ENCODE measurements around the gene HAUS3. TPM values are rescaled to one million over a fixed set of nuclear protein-coding genes. Genes with fewer than 3 reads are reported as not detected.

HAUS3 gene
- total RNA-seq, 1 experiment from 2014 or later, result 17.3 TPM

DNA sequence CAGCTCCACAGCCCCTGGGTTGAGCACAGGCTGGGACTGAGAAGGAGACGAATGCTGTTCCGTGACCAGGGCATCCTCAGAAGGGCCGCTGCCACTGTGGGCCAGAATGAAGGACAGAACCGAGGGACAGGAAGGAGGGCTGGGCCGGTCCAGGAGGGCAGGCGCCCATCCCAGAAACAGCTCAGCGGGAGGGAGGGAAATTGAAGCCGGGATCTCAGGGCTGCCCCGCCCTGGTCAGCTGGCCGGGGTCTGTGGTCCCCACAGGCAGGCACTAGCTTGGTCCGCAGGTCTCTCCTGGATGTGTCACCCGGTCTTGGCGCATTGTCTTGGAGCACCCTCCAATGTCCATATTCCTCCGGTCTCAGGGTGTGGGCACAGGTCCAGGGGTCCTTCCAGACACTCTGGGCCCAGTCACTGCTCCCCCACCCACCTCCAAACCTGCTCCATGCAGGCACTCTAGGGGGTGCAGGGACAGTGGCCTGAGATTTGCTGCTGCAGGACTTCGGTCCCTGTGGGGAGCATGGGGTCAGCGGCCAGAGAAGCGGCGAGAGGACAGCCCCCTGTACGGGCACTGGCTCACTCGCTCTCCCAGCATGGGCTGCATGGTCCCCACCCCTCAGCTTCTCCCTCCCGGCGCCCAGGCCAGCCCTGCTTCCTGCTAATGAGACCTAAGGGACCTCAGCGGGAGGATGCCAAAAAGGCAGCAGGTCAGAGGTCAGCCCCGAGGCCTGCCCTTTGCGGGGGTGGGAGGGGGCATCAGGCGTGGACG, 43.9 kb upstream of the HAUS3 start:
- intact Hi-C loops (cut with micrococcal nuclease), result no loop called here
- Histone ChIP-seq H3K27ac (ENCODE audit: low read depth, low read length) (no peak overlapping the region), H3K36me3 (ENCODE audit: control insufficient read depth in 1 of 2, insufficient read depth in 2 of 2, low read length in 2 of 2) (no peaks in the 10 kb centered on the region), H3K27me3 (ENCODE audit: insufficient read depth, low read length) (no peaks in the 10 kb centered on the region), H3K4me1 (ENCODE audit: control insufficient read depth in 1 of 2, insufficient read depth in 2 of 2, low read length in 2 of 2) (peaks cover 0 to 9% of the 10 kb centered on the region in 2 experiments; a peak in 2 of 4 replicates), H3K9ac (ENCODE audit: low read length) (no peak overlapping the region), H3K9me3 (ENCODE audit: control insufficient read depth in 1 of 2, insufficient read depth in 1 of 2, low read depth in 1 of 2, low read length in 2 of 2) (no peaks in the 10 kb centered on the region), H3K9me2 (ENCODE audit: insufficient read depth) (no peaks in the 10 kb centered on the region), H4K20me1 (ENCODE audit: insufficient read depth) (no peaks in the 10 kb centered on the region), H3K4me2 (ENCODE audit: low read length) (peak overlapping the region; percentile 19; the same call in 1 of the 2 replicates), H3K4me3 (replicated peaks in 1 of 2; ENCODE audit: low read depth in 1 of 2, low read length in 2 of 2) (no peak overlapping the region), H2AFZ (ENCODE audit: low read depth, low read length, poor library complexity, severe bottlenecking) (no peak overlapping the region), H3K79me2 (ENCODE audit: insufficient read depth, low read length) (no peaks in the 10 kb centered on the region)
- DNase-seq (ENCODE audit: low read depth, low spot score) (no peak), ATAC-seq (no peak)
- TF ChIP-seq, protein P1, sequence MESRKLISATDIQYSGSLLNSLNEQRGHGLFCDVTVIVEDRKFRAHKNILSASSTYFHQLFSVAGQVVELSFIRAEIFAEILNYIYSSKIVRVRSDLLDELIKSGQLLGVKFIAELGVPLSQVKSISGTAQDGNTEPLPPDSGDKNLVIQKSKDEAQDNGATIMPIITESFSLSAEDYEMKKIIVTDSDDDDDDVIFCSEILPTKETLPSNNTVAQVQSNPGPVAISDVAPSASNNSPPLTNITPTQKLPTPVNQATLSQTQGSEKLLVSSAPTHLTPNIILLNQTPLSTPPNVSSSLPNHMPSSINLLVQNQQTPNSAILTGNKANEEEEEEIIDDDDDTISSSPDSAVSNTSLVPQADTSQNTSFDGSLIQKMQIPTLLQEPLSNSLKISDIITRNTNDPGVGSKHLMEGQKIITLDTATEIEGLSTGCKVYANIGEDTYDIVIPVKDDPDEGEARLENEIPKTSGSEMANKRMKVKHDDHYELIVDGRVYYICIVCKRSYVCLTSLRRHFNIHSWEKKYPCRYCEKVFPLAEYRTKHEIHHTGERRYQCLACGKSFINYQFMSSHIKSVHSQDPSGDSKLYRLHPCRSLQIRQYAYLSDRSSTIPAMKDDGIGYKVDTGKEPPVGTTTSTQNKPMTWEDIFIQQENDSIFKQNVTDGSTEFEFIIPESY (IDR thresholded peaks at IDR 0.05; ENCODE audit: extremely low read depth, insufficient replicate concordance, low read length), result no peak
- TF ChIP-seq SP1 (IDR thresholded peaks at IDR 0.05; ENCODE audit: low read depth) (no peak), RAD21 (IDR thresholded peaks at IDR 0.05; ENCODE audit: low read depth) (no peak), POLR2AphosphoS5 (IDR thresholded peaks at IDR 0.05; ENCODE audit: low read depth, low read length) (no peak), SRF (IDR thresholded peaks at IDR 0.05; ENCODE audit: low read depth) (no peak), SIN3A (IDR thresholded peaks at IDR 0.05; ENCODE audit: low read depth) (no peak), CBX3 (IDR thresholded peaks at IDR 0.05; ENCODE audit: low read depth) (no peak), TCF7L2 (IDR thresholded peaks at IDR 0.05; ENCODE audit: borderline replicate concordance, extremely low read depth, insufficient read depth, insufficient read length) (no peak), POLR2A (IDR thresholded peaks at IDR 0.05; ENCODE audit: borderline replicate concordance, extremely low read depth, insufficient read depth, insufficient read length) (no peak), JUND (IDR thresholded peaks at IDR 0.05) (no peak), ELF1 (IDR thresholded peaks at IDR 0.05; ENCODE audit: borderline replicate concordance, low read depth) (no peak), CEBPB (IDR thresholded peaks at IDR 0.05; ENCODE audit: low read depth) (no peak), EGR1 (IDR thresholded peaks at IDR 0.05; ENCODE audit: low read depth) (no peak), EZH2phosphoT487 (IDR thresholded peaks at IDR 0.05; ENCODE audit: borderline replicate concordance) (no peak)
- TF ChIP-seq, protein P2, sequence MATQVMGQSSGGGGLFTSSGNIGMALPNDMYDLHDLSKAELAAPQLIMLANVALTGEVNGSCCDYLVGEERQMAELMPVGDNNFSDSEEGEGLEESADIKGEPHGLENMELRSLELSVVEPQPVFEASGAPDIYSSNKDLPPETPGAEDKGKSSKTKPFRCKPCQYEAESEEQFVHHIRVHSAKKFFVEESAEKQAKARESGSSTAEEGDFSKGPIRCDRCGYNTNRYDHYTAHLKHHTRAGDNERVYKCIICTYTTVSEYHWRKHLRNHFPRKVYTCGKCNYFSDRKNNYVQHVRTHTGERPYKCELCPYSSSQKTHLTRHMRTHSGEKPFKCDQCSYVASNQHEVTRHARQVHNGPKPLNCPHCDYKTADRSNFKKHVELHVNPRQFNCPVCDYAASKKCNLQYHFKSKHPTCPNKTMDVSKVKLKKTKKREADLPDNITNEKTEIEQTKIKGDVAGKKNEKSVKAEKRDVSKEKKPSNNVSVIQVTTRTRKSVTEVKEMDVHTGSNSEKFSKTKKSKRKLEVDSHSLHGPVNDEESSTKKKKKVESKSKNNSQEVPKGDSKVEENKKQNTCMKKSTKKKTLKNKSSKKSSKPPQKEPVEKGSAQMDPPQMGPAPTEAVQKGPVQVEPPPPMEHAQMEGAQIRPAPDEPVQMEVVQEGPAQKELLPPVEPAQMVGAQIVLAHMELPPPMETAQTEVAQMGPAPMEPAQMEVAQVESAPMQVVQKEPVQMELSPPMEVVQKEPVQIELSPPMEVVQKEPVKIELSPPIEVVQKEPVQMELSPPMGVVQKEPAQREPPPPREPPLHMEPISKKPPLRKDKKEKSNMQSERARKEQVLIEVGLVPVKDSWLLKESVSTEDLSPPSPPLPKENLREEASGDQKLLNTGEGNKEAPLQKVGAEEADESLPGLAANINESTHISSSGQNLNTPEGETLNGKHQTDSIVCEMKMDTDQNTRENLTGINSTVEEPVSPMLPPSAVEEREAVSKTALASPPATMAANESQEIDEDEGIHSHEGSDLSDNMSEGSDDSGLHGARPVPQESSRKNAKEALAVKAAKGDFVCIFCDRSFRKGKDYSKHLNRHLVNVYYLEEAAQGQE (IDR thresholded peaks at IDR 0.05; ENCODE audit: low read depth), result no peak
- TF ChIP-seq, protein P3, sequence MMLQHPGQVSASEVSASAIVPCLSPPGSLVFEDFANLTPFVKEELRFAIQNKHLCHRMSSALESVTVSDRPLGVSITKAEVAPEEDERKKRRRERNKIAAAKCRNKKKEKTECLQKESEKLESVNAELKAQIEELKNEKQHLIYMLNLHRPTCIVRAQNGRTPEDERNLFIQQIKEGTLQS (IDR thresholded peaks at IDR 0.05), result no peak
- RAD21 ChIA-PET (ENCODE audit: low non-redundant PET in 1 of 2, low total read pairs in 2 of 2, uncharacterized antibody in 2 of 2, unreplicated experiment in 2 of 2), result no interaction called here
- CTCF ChIA-PET, result no interaction called here
- POLR2A ChIA-PET, result no interaction called here
- no TSS peak for BruUV-seq (replicated peaks)
